ENCODE data around the gene B4GAT1. TPM values are rescaled to one million over a fixed set of nuclear protein-coding genes. Genes with fewer than 3 reads are reported as not detected.
A peak's percentile ranks its signal among the peaks of the same experiment; 100 is the strongest.

B4GAT1 gene
- total and polyA plus RNA-seq, 9 of the 15 experiments (the other 6 are each of a cell fraction or from before 2014, with no cell fraction given): 0.86 to 9.5 (median 3.8) TPM

GRCh38 chr11:66347425-66348276, at the start of gene B4GAT1 (continued):
- TF ChIP-seq MGA (IDR thresholded peaks at IDR 0.05) (peak; percentile 38; the same call in 1 of the 2 replicates), ARID2 (IDR thresholded peaks at IDR 0.05) (no peak), WHSC1 (IDR thresholded peaks at IDR 0.05; ENCODE audit: low read length) (no peak), ZBTB7A (IDR thresholded peaks at IDR 0.05; ENCODE audit: borderline replicate concordance, control insufficient read depth, low read depth, low read length) (peak; percentile 63; the same call in 1 of the 2 replicates), KHSRP (IDR thresholded peaks at IDR 0.05) (no peak), ZNF23 (CRISPR knock-in tag; IDR thresholded peaks at IDR 0.05) (no peak), SAFB (IDR thresholded peaks at IDR 0.05; ENCODE audit: borderline replicate concordance, low read depth, low read length) (no peak), RB1 (IDR thresholded peaks at IDR 0.05; ENCODE audit: low read depth) (peak; percentile 80; the same call in 1 of the 2 replicates), RNF2 (IDR thresholded peaks at IDR 0.05) (peak; percentile 70; the same call in 1 of the 2 replicates), RAD21 (CRISPR knock-in tag; conservative IDR thresholded peaks at IDR 0.05 in 1 of 2, IDR thresholded peaks at IDR 0.05 in 1 of 2) (no peak)
- TF ChIP-seq, protein P1, sequence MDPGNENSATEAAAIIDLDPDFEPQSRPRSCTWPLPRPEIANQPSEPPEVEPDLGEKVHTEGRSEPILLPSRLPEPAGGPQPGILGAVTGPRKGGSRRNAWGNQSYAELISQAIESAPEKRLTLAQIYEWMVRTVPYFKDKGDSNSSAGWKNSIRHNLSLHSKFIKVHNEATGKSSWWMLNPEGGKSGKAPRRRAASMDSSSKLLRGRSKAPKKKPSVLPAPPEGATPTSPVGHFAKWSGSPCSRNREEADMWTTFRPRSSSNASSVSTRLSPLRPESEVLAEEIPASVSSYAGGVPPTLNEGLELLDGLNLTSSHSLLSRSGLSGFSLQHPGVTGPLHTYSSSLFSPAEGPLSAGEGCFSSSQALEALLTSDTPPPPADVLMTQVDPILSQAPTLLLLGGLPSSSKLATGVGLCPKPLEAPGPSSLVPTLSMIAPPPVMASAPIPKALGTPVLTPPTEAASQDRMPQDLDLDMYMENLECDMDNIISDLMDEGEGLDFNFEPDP (CRISPR knock-in tag; IDR thresholded peaks at IDR 0.05): no peak
- TF ChIP-seq, protein P2, sequence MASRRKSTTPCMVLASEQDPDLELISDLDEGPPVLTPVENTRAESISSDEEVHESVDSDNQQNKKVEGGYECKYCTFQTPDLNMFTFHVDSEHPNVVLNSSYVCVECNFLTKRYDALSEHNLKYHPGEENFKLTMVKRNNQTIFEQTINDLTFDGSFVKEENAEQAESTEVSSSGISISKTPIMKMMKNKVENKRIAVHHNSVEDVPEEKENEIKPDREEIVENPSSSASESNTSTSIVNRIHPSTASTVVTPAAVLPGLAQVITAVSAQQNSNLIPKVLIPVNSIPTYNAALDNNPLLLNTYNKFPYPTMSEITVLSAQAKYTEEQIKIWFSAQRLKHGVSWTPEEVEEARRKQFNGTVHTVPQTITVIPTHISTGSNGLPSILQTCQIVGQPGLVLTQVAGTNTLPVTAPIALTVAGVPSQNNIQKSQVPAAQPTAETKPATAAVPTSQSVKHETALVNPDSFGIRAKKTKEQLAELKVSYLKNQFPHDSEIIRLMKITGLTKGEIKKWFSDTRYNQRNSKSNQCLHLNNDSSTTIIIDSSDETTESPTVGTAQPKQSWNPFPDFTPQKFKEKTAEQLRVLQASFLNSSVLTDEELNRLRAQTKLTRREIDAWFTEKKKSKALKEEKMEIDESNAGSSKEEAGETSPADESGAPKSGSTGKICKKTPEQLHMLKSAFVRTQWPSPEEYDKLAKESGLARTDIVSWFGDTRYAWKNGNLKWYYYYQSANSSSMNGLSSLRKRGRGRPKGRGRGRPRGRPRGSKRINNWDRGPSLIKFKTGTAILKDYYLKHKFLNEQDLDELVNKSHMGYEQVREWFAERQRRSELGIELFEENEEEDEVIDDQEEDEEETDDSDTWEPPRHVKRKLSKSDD (conservative IDR thresholded peaks at IDR 0.05; ENCODE audit: low read length): no peak
